GM18951 (cell line): ENCODE measurements around the gene HRC.
"Not testable (repeated sequence)": the region's sequence is repeated elsewhere in the genome, so short reads cannot be mapped to it uniquely, and the experiment has no call there.

Source experiments
- POLR2A ChIP-seq: IDR thresholded peaks from 4 replicates; pipeline ENCODE4 v1.6.1; 2011; ENCODE audit warnings: mild to moderate bottlenecking; ENCODE audit not compliant: insufficient read length, insufficient read depth; ENCODE audit errors: extremely low read depth
- in situ Hi-C: fragments of 300-500 bp; cut with MboI; formaldehyde crosslinking; loops from one replicate; pipeline ENCODE4 v1.12.0; 2022; ENCODE audit warnings: low sequenced_read_pairs, mixed read lengths, inconsistent platforms; ENCODE audit not compliant: unreplicated experiment

Gene HRC

GRCh38 chr19:49136771-49137171, 18.4 kb downstream of the HRC start:
- TF ChIP-seq POLR2A = no peak
- in situ Hi-C loops = no loop called here

GRCh38 chr19:49135686-49136085, 19.5 kb downstream of the HRC start:
- in situ Hi-C loops = no loop called here
- no peak for TF ChIP-seq POLR2A

GRCh38 chr19:49133621-49134454, 21.4 kb downstream of the HRC start:
- no peak for TF ChIP-seq POLR2A
- in situ Hi-C loops = no loop called here

GRCh38 chr19:49132974-49133609, 22.1 kb downstream of the HRC start:
- in situ Hi-C loops = no loop called here
- TF ChIP-seq POLR2A = no peak

GRCh38 chr19:49130325-49130724, 24.9 kb downstream of the HRC start:
- in situ Hi-C loops = no loop called here
- TF ChIP-seq POLR2A = no peak

- in situ Hi-C loops = no loop called here
Measured at GRCh38 chr19:49129238-49129583, 26.0 kb downstream of the HRC start.

GRCh38 chr19:49128545-49129237, 26.5 kb downstream of the HRC start:
- in situ Hi-C loops = no loop called here
- no peak for TF ChIP-seq POLR2A

More at GRCh38 chr19:49129238-49129583, 26.0 kb downstream of the HRC start:
- no peak for TF ChIP-seq POLR2A

- in situ Hi-C loops = no loop called here
- TF ChIP-seq POLR2A = peak; percentile 63
Measured at GRCh38 chr19:49127674-49128544, 27.3 kb downstream of the HRC start.

GRCh38 chr19:49127225-49127624, 28.0 kb downstream of the HRC start:
- in situ Hi-C loops = not testable (repeated sequence)

GRCh38 chr19:49126575-49126974, 28.6 kb downstream of the HRC start:
- in situ Hi-C loops = no loop called here
- no peak for TF ChIP-seq POLR2A

- TF ChIP-seq POLR2A = no peak
- in situ Hi-C loops = no loop called here
Measured at GRCh38 chr19:49125025-49125731, 30.0 kb downstream of the HRC start.

- in situ Hi-C loops = not testable (repeated sequence)
Measured at GRCh38 chr19:49123285-49123684, 31.9 kb downstream of the HRC start.

GRCh38 chr19:49121841-49122240, 33.4 kb downstream of the HRC start:
- in situ Hi-C loops = not testable (repeated sequence)

GRCh38 chr19:49120868-49121267, 34.3 kb downstream of the HRC start:
- in situ Hi-C loops = no loop called here
- TF ChIP-seq POLR2A = no peak
